GM19193 (cell line): Measurements from ENCODE around the gene ALDH1L1.

ENCODE experiments used
- POLR2A ChIP-seq: IDR thresholded peaks from 4 replicates; pipeline ENCODE4 v1.6.1; 2011; ENCODE audit not compliant: insufficient read depth, insufficient read length; ENCODE audit errors: extremely low read depth

ALDH1L1 gene

GRCh38 chr3:126132751-126133511 lies 47.5 kb downstream of the ALDH1L1 start:
- TF ChIP-seq POLR2A, result no peak

GRCh38 chr3:126131881-126132750 lies 48.3 kb downstream of the ALDH1L1 start:
- no peak for TF ChIP-seq POLR2A

- no peak for TF ChIP-seq POLR2A
These were observed 49.2 kb downstream of the ALDH1L1 start for GRCh38 chr3:126130981-126131745.

- no peak for TF ChIP-seq POLR2A
These were observed 50.1 kb downstream of the ALDH1L1 start for GRCh38 chr3:126130081-126130855.

- no peak for TF ChIP-seq POLR2A
These were observed 50.9 kb downstream of the ALDH1L1 start for GRCh38 chr3:126129398-126129891.

GRCh38 chr3:126128504-126129397 lies 51.6 kb downstream of the ALDH1L1 start:
- no peak for TF ChIP-seq POLR2A

GRCh38 chr3:126127904-126128303 lies 52.5 kb downstream of the ALDH1L1 start:
- TF ChIP-seq POLR2A, result no peak

GRCh38 chr3:126127452-126127851 lies 52.9 kb downstream of the ALDH1L1 start:
- no peak for TF ChIP-seq POLR2A

- no peak for TF ChIP-seq POLR2A
These were observed 53.5 kb downstream of the ALDH1L1 start for GRCh38 chr3:126126811-126127431.

- TF ChIP-seq POLR2A, result no peak
These were observed 54.1 kb downstream of the ALDH1L1 start for GRCh38 chr3:126126286-126126685.

- no peak for TF ChIP-seq POLR2A
These were observed 54.6 kb downstream of the ALDH1L1 start for GRCh38 chr3:126125781-126126251.

- TF ChIP-seq POLR2A, result no peak
These were observed 55.0 kb downstream of the ALDH1L1 start for GRCh38 chr3:126125341-126125740.

- no peak for TF ChIP-seq POLR2A
These were observed 55.5 kb downstream of the ALDH1L1 start for GRCh38 chr3:126124896-126125295.
